ENCODE measurements around the gene FADS2. TPM values are rescaled to one million over a fixed set of nuclear protein-coding genes. Genes with fewer than 3 reads are reported as not detected.
A peak's percentile ranks its signal among the peaks of the same experiment; 100 is the strongest.

FADS2 gene
- total RNA-seq, 1 donor from 2014 or later: 10.9 TPM

GRCh38 chr11:61882879-61883278 is 54.8 kb downstream of the FADS2 start:
- Mint-ChIP-seq H3K27ac (peak overlapping the region; percentile 25), H3K36me3 (ENCODE audit: low read depth) (peaks cover 17% of the 10 kb centered on the region), H3K9me3 (no peaks in the 10 kb centered on the region), H3K27me3 (no peaks in the 10 kb centered on the region), H3K4me3 (no peak overlapping the region), H3K4me1 (peaks cover 57% of the 10 kb centered on the region)
- POLR2A ChIA-PET: interaction anchor here (1.2 kb wide), 1 partner anchor 16 kb away, joined by 3 read pairs; no protein-coding TSS in a partner anchor
- intact Hi-C loops (cut with micrococcal nuclease): no loop called here
- DNase-seq (no peak), ATAC-seq (ENCODE audit: low read depth) (no peak)
- CTCF ChIA-PET: interaction anchor here (2.0 to 6.9 kb wide), 2 partner anchors 16 to 65 kb away, joined by 5 to 67 read pairs; no protein-coding TSS in a partner anchor
- TF ChIP-seq CTCF (IDR thresholded peaks at IDR 0.05): no peak

- DNase-seq (no peak), ATAC-seq (ENCODE audit: low read depth) (no peak)
- ChIA-PET POLR2A (interaction anchor here (1.2 kb wide), 1 partner anchor 16 kb away, joined by 3 read pairs; no protein-coding TSS in a partner anchor), CTCF (interaction anchor here (2.0 to 6.9 kb wide), 2 partner anchors 15 to 64 kb away, joined by 5 to 67 read pairs; no protein-coding TSS in a partner anchor)
- Mint-ChIP-seq H3K4me1 (peaks cover 57% of the 10 kb centered on the region), H3K27ac (peak overlapping the region; percentile 53), H3K27me3 (no peaks in the 10 kb centered on the region), H3K36me3 (ENCODE audit: low read depth) (peaks cover 13% of the 10 kb centered on the region), H3K4me3 (no peak overlapping the region), H3K9me3 (no peaks in the 10 kb centered on the region)
- no peak for TF ChIP-seq CTCF (IDR thresholded peaks at IDR 0.05)
- intact Hi-C loops (cut with micrococcal nuclease): no loop called here
Measured at GRCh38 chr11:61883327-61883726, 55.2 kb downstream of the FADS2 start.

GRCh38 chr11:61883947-61884346 is 55.8 kb downstream of the FADS2 start:
- H3K27ac Mint-ChIP-seq: no peak overlapping the region
- ATAC-seq (ENCODE audit: low read depth) (no peak), DNase-seq (no peak)
- ChIA-PET POLR2A (no interaction called here), CTCF (interaction anchor here (1.2 to 6.9 kb wide), 3 partner anchors 15 to 87 kb away, joined by 3 to 67 read pairs (median 5); no protein-coding TSS in a partner anchor)
- intact Hi-C loops (cut with micrococcal nuclease): no loop called here
- H3K4me1 Mint-ChIP-seq: peaks cover 58% of the 10 kb centered on the region
- no peak overlapping the region for H3K4me3 Mint-ChIP-seq
- peaks cover 14% of the 10 kb centered on the region for H3K36me3 Mint-ChIP-seq (ENCODE audit: low read depth)
- TF ChIP-seq CTCF (IDR thresholded peaks at IDR 0.05): no peak
- H3K27me3 Mint-ChIP-seq: no peaks in the 10 kb centered on the region
- no peaks in the 10 kb centered on the region for H3K9me3 Mint-ChIP-seq

- Mint-ChIP-seq H3K9me3 (no peaks in the 10 kb centered on the region), H3K27me3 (no peaks in the 10 kb centered on the region), H3K27ac (no peak overlapping the region), H3K4me1 (peaks cover 54% of the 10 kb centered on the region), H3K36me3 (ENCODE audit: low read depth) (peaks cover 14% of the 10 kb centered on the region), H3K4me3 (no peak overlapping the region)
- ChIA-PET CTCF (interaction anchor here (1.2 to 6.9 kb wide), 3 partner anchors 13 to 197 kb away, joined by 3 to 67 read pairs (median 3); no protein-coding TSS in a partner anchor), POLR2A (interaction anchor here (0.6 to 0.8 kb wide), 2 partner anchors 10 to 83 kb away, joined by 3 to 7 read pairs; no protein-coding TSS in a partner anchor)
- intact Hi-C loops (cut with micrococcal nuclease): no loop called here
- TF ChIP-seq CTCF (IDR thresholded peaks at IDR 0.05): no peak
- ATAC-seq (ENCODE audit: low read depth): no peak
- DNase-seq: no peak
Measured at GRCh38 chr11:61885166-61885778, 57.2 kb downstream of the FADS2 start.

GRCh38 chr11:61885784-61886580 is 57.9 kb downstream of the FADS2 start:
- intact Hi-C loops (cut with micrococcal nuclease): no loop called here
- TF ChIP-seq CTCF (IDR thresholded peaks at IDR 0.05): no peak
- POLR2A ChIA-PET: interaction anchor here (0.6 kb wide), 1 partner anchor 11 kb away, joined by 7 read pairs; no protein-coding TSS in a partner anchor
- no peaks in the 10 kb centered on the region for H3K27me3 Mint-ChIP-seq
- no peaks in the 10 kb centered on the region for H3K9me3 Mint-ChIP-seq
- H3K4me1 Mint-ChIP-seq: peaks cover 54% of the 10 kb centered on the region
- no peak overlapping the region for H3K4me3 Mint-ChIP-seq
- H3K36me3 Mint-ChIP-seq (ENCODE audit: low read depth): peaks cover 14% of the 10 kb centered on the region
- DNase-seq (no peak), ATAC-seq (ENCODE audit: low read depth) (no peak)
- H3K27ac Mint-ChIP-seq: no peak overlapping the region
- CTCF ChIA-PET: interaction anchor here (0.5 to 6.9 kb wide), 3 partner anchors 13 to 220 kb away, joined by 3 to 67 read pairs (median 3); no protein-coding TSS in a partner anchor
